Endothelial cell of umbilical vein (primary cell): ENCODE data around the gene CREB3L2.

Source experiments
- CTCF ChIP-seq, 2 donors: IDR thresholded peaks; 1 replicate in 1 of 2; 2 replicates in 1 of 2; pipeline ENCODE4 v1.5.1; 2011; ENCODE audit warnings: low read length in 2 of 2, mild to moderate bottlenecking in 2 of 2, moderate library complexity in 2 of 2, control low read depth in 1 of 2, inconsistent platforms in 1 of 2, low read depth in 1 of 2; ENCODE audit not compliant: insufficient read depth in 1 of 2; ENCODE audit errors: extremely low read depth in 1 of 2
- FOS ChIP-seq: IDR thresholded peaks from 2 replicates; pipeline ENCODE4 v1.6.1; 2011; ENCODE audit warnings: mild to moderate bottlenecking, low read length, moderate library complexity, borderline replicate concordance; ENCODE audit not compliant: insufficient read depth
- POLR2A ChIP-seq: IDR thresholded peaks from 2 replicates; pipeline ENCODE4 v1.6.1; 2012; ENCODE audit warnings: low read depth, mild to moderate bottlenecking, control low read depth, low read length
- POLR2AphosphoS5 ChIP-seq: IDR thresholded peaks from 2 replicates; pipeline ENCODE4 v1.6.1; 2012; ENCODE audit warnings: low read depth, mild to moderate bottlenecking, control low read depth, low read length, moderate library complexity; ENCODE audit not compliant: insufficient read depth

GRCh38 chr7:137865764-137866163 lies 136.1 kb downstream of the CREB3L2 start:
- TF ChIP-seq CTCF (IDR thresholded peaks at IDR 0.05; ENCODE audit: extremely low read depth in 1 of 2, insufficient read depth in 1 of 2, low read depth in 1 of 2, low read length in 2 of 2) (no peak), POLR2A (no peak), FOS (no peak), POLR2AphosphoS5 (no peak)
